K562 (cell line): ENCODE measurements around the gene ELP5. TPM values are rescaled to one million over a fixed set of nuclear protein-coding genes. Genes with fewer than 3 reads are reported as not detected.

Experiments used
- E2F3 ChIP-seq: fragments of 250-450 bp; sonication (Bioruptor Pico); IDR thresholded peaks from 2 replicates; pipeline ENCODE4 v1.4.0; 2020; ENCODE audit warnings: mild to moderate bottlenecking
- HINFP ChIP-seq: fragments of 450-650 bp; conservative IDR thresholded peaks from 2 replicates; pipeline ENCODE4 v1.6.1; 2016; ENCODE audit warnings: missing genetic modification characterization, low read depth, mild to moderate bottlenecking, control low read depth, missing compliant biosample characterization
- MGA ChIP-seq: fragments of 450-650 bp; IDR thresholded peaks from 2 replicates; pipeline ENCODE4 v1.6.1; 2016; ENCODE audit warnings: mild to moderate bottlenecking, moderate library complexity
- NFE2L1 ChIP-seq: fragments of 450-650 bp; IDR thresholded peaks from 2 replicates; pipeline ENCODE4 v1.6.1; 2016; ENCODE audit warnings: missing genetic modification characterization, low read depth, mild to moderate bottlenecking, missing compliant biosample characterization, moderate library complexity, borderline replicate concordance
- RBFOX2 ChIP-seq: fragments of 200-400 bp; formaldehyde crosslinking; IDR thresholded peaks from 2 replicates; pipeline ENCODE4 v1.6.1; 2017; ENCODE audit warnings: low read depth, mild to moderate bottlenecking, low read length, moderate library complexity
- SMAD4 ChIP-seq: fragments of 250-450 bp; sonication (Bioruptor Pico); conservative IDR thresholded peaks from 2 replicates; pipeline ENCODE4 v1.8.0; 2021; ENCODE audit warnings: inconsistent platforms, mild to moderate bottlenecking, moderate library complexity
- TEAD1 ChIP-seq, 2 experiments: fragments of 450-650 bp in 1 of 2; sonication (generic) in 1 of 2; formaldehyde crosslinking; IDR thresholded peaks; 2 replicates each; pipeline versions ENCODE4 v1.4.0 to v1.8.0; 2020 to 2022; ENCODE audit warnings: mild to moderate bottlenecking in 2 of 2, missing genetic modification reagents in 1 of 2
- YY1 ChIP-seq, 3 experiments: IDR thresholded peaks; 2 replicates each; pipeline ENCODE4 v1.6.1; 2011; ENCODE audit warnings: low read length in 2 of 3, mild to moderate bottlenecking in 2 of 3, moderate library complexity in 2 of 3, borderline replicate concordance in 1 of 3, control low read depth in 1 of 3, low read depth in 1 of 3; ENCODE audit not compliant: insufficient read depth in 3 of 3, insufficient replicate concordance in 2 of 3, control insufficient read depth in 1 of 3, insufficient read length in 1 of 3; ENCODE audit errors: extremely low read depth in 1 of 3
- ZBTB7A ChIP-seq: IDR thresholded peaks from 2 replicates; pipeline ENCODE4 v1.6.1; 2011; ENCODE audit warnings: low read depth, mild to moderate bottlenecking, low read length, moderate library complexity, borderline replicate concordance; ENCODE audit not compliant: control insufficient read depth
- ZNF239 ChIP-seq: fragments of 250-450 bp; sonication (Bioruptor Pico); IDR thresholded peaks from 2 replicates; pipeline ENCODE4 v1.4.0; 2020; ENCODE audit warnings: mild to moderate bottlenecking
- polyA plus RNA-seq, 8 experiments: library from polyadenylated mRNA; depleted of rRNA in 4 of 8; stranded (reverse) in 5 of 8; unstranded in 3 of 8; fragments of >200 nt; fragmentation: Nextera tagmentation in 2 of 8; fragmentation: Illumina TruSeq in 1 of 8; extraction: Ambion mirVana in 2 of 8; extraction: Trizol in 1 of 8; gene quantifications; 2 replicates each; pipeline versions ENCODE4 v1.2.1 to v1.2.3, GENCODE V29; 2011 to 2014; ENCODE audit warnings: inconsistent platforms in 1 of 8, missing spikeins in 1 of 8
- total RNA-seq, 7 experiments: library from RNA; depleted of rRNA in 6 of 7; stranded (reverse); fragments of >200 nt in 6 of 7; fragmentation: Illumina TruSeq in 2 of 7; extraction: Trizol in 2 of 7; gene quantifications; 2 replicates each; pipeline versions ENCODE4 v1.2.1 to v1.2.3, GENCODE V29; 2011 to 2021; ENCODE audit warnings: low replicate concordance in 1 of 7
- TF ChIP-seq, protein P1 (sequence below): fragments of 250-450 bp; sonication (Bioruptor Pico); IDR thresholded peaks from 2 replicates; pipeline ENCODE4 v1.8.0; 2021; ENCODE audit warnings: borderline replicate concordance, mild to moderate bottlenecking, moderate library complexity; ENCODE audit not compliant: poor library complexity, severe bottlenecking

The ELP5 gene
- total and polyA plus RNA-seq, 9 of the 15 experiments (the other 6 are each of a cell fraction or from before 2014, with no cell fraction given): 25.7 to 77.9 (median 52.9) TPM

DNA sequence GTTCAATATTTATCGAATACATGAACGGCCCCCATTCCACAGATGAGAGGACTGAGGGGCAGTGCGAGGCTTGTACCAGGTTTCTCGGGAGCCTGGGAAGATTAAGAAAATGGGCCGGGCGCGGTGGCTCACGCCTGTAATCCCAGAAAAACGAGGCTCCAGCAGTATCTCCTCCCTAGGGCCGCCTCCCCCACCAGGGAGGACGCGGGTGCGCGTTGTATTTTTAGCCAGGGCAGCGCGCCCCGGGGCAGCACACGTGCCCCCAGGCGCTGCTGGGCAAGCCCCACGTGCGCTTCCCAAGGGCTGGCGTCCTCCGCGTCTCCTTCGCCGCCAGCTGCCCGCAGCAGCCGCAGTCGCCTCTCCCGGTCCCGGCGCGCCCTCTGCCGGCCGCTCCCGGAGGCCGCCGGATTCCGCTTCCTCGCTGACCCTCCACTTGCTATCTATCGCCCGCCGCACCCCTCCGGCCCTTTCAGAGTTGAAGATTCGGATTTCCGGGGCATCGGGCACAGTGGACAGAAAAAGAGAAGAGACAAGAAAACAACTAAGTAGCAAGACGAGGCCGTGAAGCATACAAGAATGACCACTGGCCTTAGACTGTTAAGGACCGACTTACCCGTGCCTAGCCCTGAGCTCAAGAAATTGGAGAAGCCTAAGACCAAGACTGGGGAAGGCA, 44.3 kb downstream of the ELP5 start (continued):
- peak; percentile 80 for TF ChIP-seq MGA
- TF ChIP-seq RBFOX2: peak; percentile 60
- TF ChIP-seq YY1 (IDR thresholded peaks at IDR 0.05; ENCODE audit: borderline replicate concordance in 1 of 3, control insufficient read depth in 1 of 3, extremely low read depth in 1 of 3, insufficient read depth in 3 of 3, insufficient read length in 1 of 3, insufficient replicate concordance in 2 of 3, low read depth in 1 of 3, low read length in 2 of 3): peak in 1 of 3 experiments; percentile 23
- no peak for TF ChIP-seq E2F3
- TF ChIP-seq, protein P1, sequence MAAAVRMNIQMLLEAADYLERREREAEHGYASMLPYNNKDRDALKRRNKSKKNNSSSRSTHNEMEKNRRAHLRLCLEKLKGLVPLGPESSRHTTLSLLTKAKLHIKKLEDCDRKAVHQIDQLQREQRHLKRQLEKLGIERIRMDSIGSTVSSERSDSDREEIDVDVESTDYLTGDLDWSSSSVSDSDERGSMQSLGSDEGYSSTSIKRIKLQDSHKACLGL (CRISPR knock-in tag): peak; percentile 23
- peak; percentile 42; the same call in 1 of the 2 replicates for TF ChIP-seq SMAD4 (CRISPR knock-in tag)
- TF ChIP-seq ZNF239 (CRISPR knock-in tag): no peak
- peak; percentile 36; the same call in 1 of the 2 replicates for TF ChIP-seq ZBTB7A
- TF ChIP-seq NFE2L1: no peak
- peak in 1 of 2 experiments; percentile 63; a peak in 1 of 4 replicates for TF ChIP-seq TEAD1 (CRISPR knock-in tag; IDR thresholded peaks at IDR 0.05)
- TF ChIP-seq HINFP: no peak
